ENCODE data around the gene TMPRSS6.

DNA sequence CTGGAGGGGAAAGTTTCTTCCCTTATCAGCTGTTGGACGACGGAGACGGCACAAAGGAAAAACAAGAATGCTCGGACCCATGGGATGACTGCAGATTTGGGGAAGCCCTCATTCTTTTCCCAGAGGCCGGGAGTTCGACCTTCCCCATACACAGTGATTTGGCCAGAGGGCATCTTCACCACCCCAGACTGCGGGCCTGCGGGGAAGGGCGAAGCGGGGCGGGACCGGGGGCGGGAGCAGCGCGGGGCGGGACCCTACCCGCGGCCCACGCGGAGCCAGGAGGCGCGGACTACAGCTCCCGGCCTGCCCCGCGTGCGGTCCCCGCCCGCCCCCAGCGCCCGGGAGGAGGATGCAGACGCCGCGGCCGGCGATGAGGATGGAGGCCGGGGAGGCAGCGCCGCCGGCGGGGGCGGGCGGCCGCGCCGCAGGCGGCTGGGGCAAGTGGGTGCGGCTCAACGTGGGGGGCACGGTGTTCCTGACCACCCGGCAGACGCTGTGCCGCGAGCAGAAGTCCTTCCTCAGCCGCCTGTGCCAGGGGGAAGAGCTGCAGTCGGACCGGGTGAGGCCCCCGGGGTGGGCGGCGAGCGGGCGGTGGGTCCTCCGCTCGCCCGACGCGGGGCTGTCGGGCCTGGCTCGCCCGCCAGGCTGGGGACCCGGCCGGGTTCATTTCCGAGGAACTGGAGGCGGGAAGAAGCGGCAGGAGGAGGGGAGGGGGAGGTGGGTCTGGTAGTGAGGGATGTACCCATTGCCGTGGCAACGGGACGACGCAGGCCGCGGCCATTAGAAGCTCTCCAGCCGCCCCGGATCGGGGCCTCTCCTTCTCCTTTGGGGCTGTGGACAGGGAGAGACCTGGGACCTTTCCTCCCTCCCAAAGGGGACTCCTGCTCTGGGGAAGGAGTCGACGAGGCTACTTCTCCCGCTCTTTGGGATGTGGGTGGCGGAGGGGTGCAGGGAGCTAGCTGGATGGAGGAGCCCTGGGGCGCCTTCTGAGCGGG lies 57.8 kb downstream of the TMPRSS6 start, which contains the start of gene KCTD17:
- TF ChIP-seq CTCF (conservative IDR thresholded peaks at IDR 0.05; ENCODE audit: low read depth, low read length): no peak
- no peak for TF ChIP-seq EZH2 (IDR thresholded peaks at IDR 0.05; ENCODE audit: low read length, unreplicated experiment)
